CD4-positive, alpha-beta T cell treated with Interleukin-10 for 1 hour (primary cell): ENCODE data around the gene SLAIN1.

ENCODE experiments used
- DNase-seq: peaks from one replicate; pipeline ENCODE4 v3.0.0-alpha.2; 2020

SLAIN1 gene

DNA sequence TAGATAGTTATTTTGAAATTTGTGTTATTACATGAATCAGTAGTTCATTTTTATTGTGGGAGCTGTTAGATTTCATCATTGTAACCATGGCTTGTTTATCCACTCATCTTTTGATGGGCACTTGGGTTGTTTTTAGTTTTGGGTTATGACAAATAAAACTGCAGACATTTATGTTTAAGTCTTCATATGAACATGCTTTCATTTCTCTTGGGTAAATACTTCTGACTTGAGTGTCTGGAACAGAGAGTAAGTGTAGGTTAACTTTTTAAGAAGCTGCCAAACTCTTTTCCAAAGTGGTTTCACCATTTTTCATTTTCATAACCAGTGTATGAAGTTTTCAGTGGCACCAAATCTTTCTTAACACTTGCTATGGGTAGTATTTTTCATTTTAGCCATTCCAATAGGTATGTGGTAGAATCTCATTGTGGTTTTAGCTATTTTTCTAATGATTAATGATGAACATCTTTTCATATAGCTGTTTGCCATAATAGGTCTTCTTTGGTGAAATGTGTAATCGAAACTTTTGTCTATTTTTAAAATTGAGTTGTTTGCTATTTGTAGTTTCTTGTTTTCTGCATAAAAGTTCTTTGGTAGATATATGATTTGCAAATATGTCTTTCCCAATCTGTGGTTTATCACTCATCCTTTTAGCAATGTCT lies 17.9 kb downstream of the SLAIN1 start:
- no peak for DNase-seq

- no peak for DNase-seq
These were observed 19.2 kb downstream of the SLAIN1 start for GRCh38 chr13:77716692-77717091.

DNA sequence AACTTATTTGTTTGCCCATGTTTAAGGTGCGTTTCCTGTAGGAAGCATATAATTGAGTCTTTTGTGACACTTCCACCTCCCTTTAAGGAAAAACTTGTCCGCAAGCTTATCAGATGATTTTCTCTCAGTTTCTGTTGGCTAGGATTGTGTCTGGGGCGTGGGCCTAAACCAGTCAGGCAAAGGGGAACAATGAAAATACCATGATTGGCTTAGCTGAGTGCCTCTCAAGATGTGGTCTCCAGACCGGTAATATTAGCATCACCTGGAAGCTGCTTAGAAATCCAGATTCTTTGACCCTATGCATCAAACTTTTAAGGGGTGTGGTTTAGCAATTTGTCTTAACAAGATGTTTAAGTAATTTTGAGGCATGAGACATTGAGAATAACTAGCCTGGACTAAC lies 20.0 kb downstream of the SLAIN1 start:
- no peak for DNase-seq

- DNase-seq = no peak
These were observed 21.6 kb downstream of the SLAIN1 start for GRCh38 chr13:77719128-77719527.

- DNase-seq = no peak
These were observed 23.5 kb downstream of the SLAIN1 start for GRCh38 chr13:77720988-77721387.

DNA sequence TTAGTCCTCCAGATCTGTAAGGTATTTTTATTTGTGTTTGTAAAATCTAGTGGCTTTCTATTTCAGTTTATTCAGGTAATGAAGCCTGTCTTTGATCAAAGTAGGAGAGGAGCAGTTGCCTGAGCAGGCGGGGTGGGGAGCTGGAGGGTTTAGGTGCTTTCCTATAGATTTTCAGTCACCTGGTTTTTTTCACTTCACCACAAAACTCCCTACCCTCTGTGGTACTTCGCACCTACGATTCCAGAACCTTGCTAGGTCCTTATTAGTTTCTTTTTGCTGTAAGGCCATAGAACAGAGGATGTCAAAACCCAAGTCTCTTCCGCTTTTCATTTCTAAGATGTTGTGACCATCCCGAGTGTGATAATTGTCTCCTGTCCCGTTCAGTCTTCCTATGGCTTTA lies 26.6 kb downstream of the SLAIN1 start:
- peak; percentile 41 for DNase-seq

DNA sequence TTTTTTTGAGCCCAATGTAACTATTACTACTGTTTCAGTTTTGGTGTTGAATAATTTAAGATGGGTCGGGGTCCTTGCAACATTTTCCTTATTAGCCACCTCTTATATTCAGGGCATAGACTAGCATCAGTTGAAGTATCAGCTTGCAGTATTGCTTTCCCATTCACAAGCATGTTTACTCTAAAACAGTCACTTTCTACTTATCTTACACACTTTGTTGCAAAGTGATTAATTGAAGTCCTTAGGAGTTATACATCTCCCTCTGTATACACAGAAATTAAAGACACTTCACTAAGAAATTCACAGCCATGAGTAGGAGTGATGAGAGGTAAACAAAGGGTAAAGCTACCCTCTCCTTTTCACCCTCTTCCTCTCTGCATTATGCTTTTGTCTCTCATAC lies 27.6 kb downstream of the SLAIN1 start:
- no peak for DNase-seq

DNA sequence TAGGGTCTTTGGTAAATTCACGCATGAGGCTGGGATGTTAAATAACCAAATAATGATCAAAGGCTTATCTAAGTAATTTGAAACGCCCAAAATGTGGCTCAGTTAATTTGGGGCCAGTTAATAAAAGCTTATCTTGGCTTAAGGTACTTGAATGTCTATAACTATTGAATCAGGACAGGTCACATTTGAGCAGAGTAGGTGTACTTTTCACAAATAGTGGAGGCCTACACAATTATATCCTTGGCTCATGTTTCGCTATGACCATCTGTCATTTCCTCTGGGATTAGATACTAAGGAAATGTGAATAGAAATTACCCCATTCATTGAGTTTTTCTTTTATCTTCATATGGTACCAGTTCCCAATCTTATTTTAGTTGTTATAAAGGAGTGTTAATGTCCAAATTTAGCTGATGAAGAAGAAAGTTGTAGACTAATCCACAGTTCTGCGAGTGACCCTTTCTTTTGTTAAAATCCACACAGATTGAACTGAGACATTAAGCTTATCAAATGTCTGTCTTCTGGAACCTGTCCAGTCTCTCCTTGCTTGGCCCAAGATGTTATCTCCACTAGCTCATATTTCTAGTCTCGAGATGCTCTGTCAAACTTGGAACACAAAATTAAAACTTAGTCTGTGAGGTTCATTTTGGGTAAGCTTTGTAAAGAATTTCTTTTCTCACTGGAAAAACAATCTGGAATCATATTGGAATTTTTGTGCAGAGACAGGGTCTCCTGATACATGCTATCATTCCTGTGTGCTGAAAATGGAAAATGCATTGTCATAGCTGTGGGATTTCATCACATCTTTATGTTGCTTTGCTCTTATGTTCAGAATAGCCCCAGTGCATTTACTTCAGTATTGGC lies 31.0 kb downstream of the SLAIN1 start:
- no peak for DNase-seq

GRCh38 chr13:77729502-77730221 lies 32.2 kb downstream of the SLAIN1 start:
- peak; percentile 28 for DNase-seq

DNA sequence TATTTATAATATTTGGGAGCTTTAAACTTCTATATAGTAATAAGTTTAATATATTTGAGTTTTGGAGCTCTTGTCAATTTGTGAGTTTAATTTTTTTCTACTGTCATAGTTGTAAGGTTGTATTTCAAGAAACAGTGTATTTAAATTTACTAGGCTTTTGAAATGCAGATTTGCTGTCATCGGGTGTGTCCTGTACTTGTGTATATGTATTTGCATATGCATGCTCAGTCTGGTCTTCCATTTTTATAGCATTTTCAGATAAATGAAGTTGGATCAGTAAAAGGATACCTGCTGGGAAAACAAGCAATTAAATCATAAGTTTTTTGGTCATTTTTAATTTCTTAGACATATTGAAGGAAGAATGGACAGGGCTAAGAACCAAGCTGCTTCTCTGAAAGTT lies 33.1 kb downstream of the SLAIN1 start:
- no peak for DNase-seq

- DNase-seq = no peak
These were observed 34.8 kb downstream of the SLAIN1 start for GRCh38 chr13:77732287-77732686.

- DNase-seq = no peak
These were observed 36.2 kb downstream of the SLAIN1 start for GRCh38 chr13:77733674-77734073.

GRCh38 chr13:77737583-77738200 lies 40.2 kb downstream of the SLAIN1 start:
- no peak for DNase-seq

DNA sequence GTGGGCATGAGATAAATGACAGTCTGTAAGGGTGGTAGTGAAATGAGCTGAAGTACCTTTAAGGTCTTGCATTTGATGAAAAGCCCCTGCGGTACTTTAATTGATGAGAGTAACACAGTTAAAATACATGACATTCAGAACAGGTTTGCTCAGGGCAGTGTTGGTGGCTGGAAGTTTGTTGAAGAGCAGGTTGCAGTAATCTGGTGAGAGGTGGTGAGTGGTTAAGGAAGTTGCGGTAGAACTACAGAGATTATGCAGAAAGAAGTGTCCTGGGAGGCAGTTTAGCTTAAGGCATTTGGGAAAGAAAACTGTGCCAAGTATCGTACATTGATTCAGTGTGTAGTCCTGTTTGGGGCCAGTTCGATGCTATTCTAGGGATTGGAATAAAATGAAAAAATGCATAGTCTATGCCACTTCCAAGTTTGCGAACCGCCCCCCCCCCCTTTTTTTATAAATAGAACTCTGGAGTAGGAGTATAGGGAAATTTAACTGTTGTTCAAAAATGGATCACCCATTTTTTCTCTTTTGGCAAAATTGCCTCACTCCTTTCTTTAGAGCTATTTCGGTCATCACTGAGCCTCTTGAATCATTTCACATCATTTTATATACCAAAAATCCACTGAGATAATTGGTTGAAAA lies 42.7 kb downstream of the SLAIN1 start:
- no peak for DNase-seq

GRCh38 chr13:77740931-77741596 lies 43.6 kb downstream of the SLAIN1 start:
- DNase-seq = peak; percentile 11

- DNase-seq = no peak
These were observed 44.1 kb downstream of the SLAIN1 start for GRCh38 chr13:77741597-77741972.

DNA sequence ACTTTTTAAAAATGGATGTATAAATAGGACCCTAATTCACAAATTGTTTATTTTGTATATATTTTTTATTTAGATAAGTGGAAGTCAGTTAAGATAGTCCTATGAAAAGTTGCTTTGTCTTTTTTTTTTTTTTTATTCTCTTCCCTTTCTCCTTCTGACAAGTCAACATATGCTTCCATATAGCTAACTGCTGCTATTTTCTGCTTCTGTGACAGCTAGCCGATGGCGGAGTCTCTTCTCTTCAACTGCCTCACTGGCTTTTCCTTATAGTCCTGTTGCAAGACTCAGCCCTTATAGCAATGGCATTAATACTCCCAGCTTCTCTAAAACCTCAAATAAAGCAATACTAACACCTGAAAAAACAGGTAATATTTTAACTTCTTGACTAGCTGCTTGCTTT lies 45.3 kb downstream of the SLAIN1 start:
- no peak for DNase-seq

DNA sequence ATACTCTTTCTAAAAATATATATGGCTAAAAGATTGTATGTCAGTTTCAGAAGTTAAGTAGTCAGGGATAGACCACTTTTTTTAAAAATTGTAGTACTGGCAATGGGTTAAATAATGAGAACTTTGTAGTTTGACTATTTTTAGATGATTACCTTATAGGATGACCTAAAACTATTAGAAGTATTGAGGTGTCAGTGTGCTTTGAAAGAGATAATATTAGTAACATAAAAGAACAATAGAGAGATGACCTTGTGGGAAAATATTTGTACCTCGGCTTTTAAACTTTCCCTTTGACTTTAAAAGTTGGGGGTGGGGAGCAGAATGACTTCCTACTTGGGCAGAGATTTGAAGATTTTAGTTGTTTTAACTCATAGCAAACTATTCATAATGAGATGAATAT lies 48.3 kb downstream of the SLAIN1 start:
- DNase-seq = no peak

DNA sequence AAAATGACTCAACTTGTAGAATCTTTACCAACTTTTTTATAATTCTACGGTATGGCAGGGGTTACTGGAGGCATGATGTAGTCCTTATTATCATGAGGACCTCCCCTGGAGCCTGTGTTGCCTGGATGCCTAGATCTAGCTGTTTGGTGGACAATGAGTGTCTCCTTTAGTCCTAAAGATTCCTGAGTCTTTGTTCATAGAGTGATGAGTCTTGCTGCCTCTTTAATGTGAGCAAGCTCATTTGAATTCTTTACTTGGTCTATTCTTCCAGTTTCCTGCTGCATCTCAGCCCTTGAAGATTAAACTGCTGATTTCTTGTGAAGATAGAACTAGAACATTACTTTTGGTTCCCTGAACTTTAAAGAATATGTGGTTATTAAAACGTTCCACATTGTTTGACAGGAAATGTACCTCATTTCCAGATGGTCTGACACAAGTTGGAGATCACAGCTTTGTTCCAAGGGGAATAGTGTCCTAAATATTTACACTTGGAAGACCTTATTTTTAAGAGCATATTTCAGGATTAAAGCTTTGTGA lies 51.9 kb downstream of the SLAIN1 start:
- DNase-seq = no peak

- peak; percentile 73 for DNase-seq
These were observed 54.3 kb downstream of the SLAIN1 start for GRCh38 chr13:77751513-77752456.
